ENCODE results near the gene CEP85L. TPM values are rescaled to one million over a fixed set of nuclear protein-coding genes. Genes with fewer than 3 reads are reported as not detected.

The CEP85L gene
- total and polyA plus RNA-seq, 2 of the 4 experiments (the other 2 are of a cell fraction): 2.3 to 25.6 TPM

- no TSS peak for BruUV-seq (replicated peaks)
- Histone ChIP-seq H3K27me3 (ENCODE audit: control insufficient read depth, insufficient read depth, low read length) (no peaks in the 10 kb centered on the region), H3K9me3 (ENCODE audit: control insufficient read depth, insufficient read depth, low read length) (no peaks in the 10 kb centered on the region), H3K4me2 (ENCODE audit: low read depth, low read length) (0 out of 2 replicates have a peak overlapping the region, but pooled peaks have one; percentile 10), H3K4me1 (ENCODE audit: control insufficient read depth, insufficient read depth, low read length) (peaks cover 11% of the 10 kb centered on the region), H3K18ac (ENCODE audit: low read depth, low read length) (no peak overlapping the region), H3K27ac (ENCODE audit: insufficient read depth, low read length) (no peak overlapping the region), H2AK5ac (ENCODE audit: low read depth, low read length) (no peak overlapping the region), H3K56ac (ENCODE audit: extremely low read depth, insufficient read depth, low read length) (no peak overlapping the region), H3K9me1 (ENCODE audit: insufficient read depth, low read length) (no peaks in the 10 kb centered on the region; the same call in 1 of the 2 replicates), H3K79me1 (ENCODE audit: low read depth in 1 of 2, low read length in 2 of 2) (peaks cover 31 to 44% of the 10 kb centered on the region in 2 experiments), H2BK120ac (ENCODE audit: low read depth, low read length) (no peak overlapping the region), H2BK5ac (ENCODE audit: low read depth, low read length, poor library complexity, severe bottlenecking) (no peak overlapping the region), H2BK15ac (ENCODE audit: low read depth, low read length) (no peak overlapping the region), H2AK9ac (replicated peaks; ENCODE audit: low read depth, low read length, poor library complexity) (no peak overlapping the region), H4K20me1 (ENCODE audit: insufficient read depth, low read length) (peaks cover 9% of the 10 kb centered on the region; the same call in 1 of the 2 replicates), H2AFZ (replicated peaks; ENCODE audit: low read length, poor library complexity) (no peak overlapping the region), H3K14ac (replicated peaks; ENCODE audit: low read depth, low read length) (no peak overlapping the region), H3K36me3 (ENCODE audit: control insufficient read depth, insufficient read depth, low read length) (no peaks in the 10 kb centered on the region), H4K8ac (ENCODE audit: low read depth in 2 of 2, low read length in 2 of 2) (no peak overlapping the region), H3K4ac (ENCODE audit: low read depth, low read length) (no peak overlapping the region), H4K91ac (ENCODE audit: insufficient read depth, low read depth, low read length) (no peak overlapping the region), H4K5ac (ENCODE audit: low read depth, low read length) (no peak overlapping the region), H3K4me3 (ENCODE audit: insufficient read depth, low read depth, low read length) (no peak overlapping the region), H2BK20ac (ENCODE audit: low read depth, low read length) (no peak overlapping the region), H3K23ac (ENCODE audit: low read depth, low read length) (no peak overlapping the region), H3K9ac (ENCODE audit: low read depth, low read length) (no peak overlapping the region)
- ChIA-PET CTCF (no interaction called here), POLR2A (ENCODE audit: unreplicated experiment) (no interaction called here)
- DNase-seq (no peak), ATAC-seq (ENCODE audit: low read depth) (no peak)
- TF ChIP-seq RCOR1 (IDR thresholded peaks at IDR 0.05; ENCODE audit: insufficient replicate concordance, low read length): no peak
- TF ChIP-seq POLR2A (IDR thresholded peaks at IDR 0.05; ENCODE audit: low read depth, low read length): no peak
- TF ChIP-seq MAZ (IDR thresholded peaks at IDR 0.05; ENCODE audit: borderline replicate concordance, low read depth, low read length): no peak
- no peak for TF ChIP-seq USF2 (IDR thresholded peaks at IDR 0.05; ENCODE audit: low read depth, low read length)
- TF ChIP-seq FOS (IDR thresholded peaks at IDR 0.05; ENCODE audit: low read depth, low read length): no peak
- TF ChIP-seq CEBPB (IDR thresholded peaks at IDR 0.05; ENCODE audit: low read depth, low read length): no peak
- TF ChIP-seq MAFK (IDR thresholded peaks at IDR 0.05; ENCODE audit: low read depth, low read length): no peak
- no peak for TF ChIP-seq RAD21 (IDR thresholded peaks at IDR 0.05; ENCODE audit: low read length)
- TF ChIP-seq BHLHE40 (IDR thresholded peaks at IDR 0.05; ENCODE audit: low read depth, low read length): no peak
- TF ChIP-seq ELK1 (IDR thresholded peaks at IDR 0.05; ENCODE audit: borderline replicate concordance, low read depth, low read length): no peak
- no peak for TF ChIP-seq RFX5 (IDR thresholded peaks at IDR 0.05; ENCODE audit: low read depth, low read length)
- TF ChIP-seq SMC3 (IDR thresholded peaks at IDR 0.05; ENCODE audit: low read depth, low read length): no peak
- no peak for TF ChIP-seq CHD1 (IDR thresholded peaks at IDR 0.05; ENCODE audit: low read depth, low read length)
- no peak for TF ChIP-seq MXI1 (IDR thresholded peaks at IDR 0.05; ENCODE audit: borderline replicate concordance, low read depth, low read length)
- no peak for TF ChIP-seq NFE2L2 (IDR thresholded peaks at IDR 0.05; ENCODE audit: low read depth, low read length)
- TF ChIP-seq CTCF (conservative IDR thresholded peaks at IDR 0.05; ENCODE audit: low read depth, low read length): no peak
- dilution Hi-C loops (cut with HindIII; ENCODE audit: low sequenced_read_pairs, unreplicated experiment) (no loop called here), in situ Hi-C loops (cut with MboI; ENCODE audit: low sequenced_read_pairs) (no loop called here), intact Hi-C loops (cut with micrococcal nuclease) (no loop called here)
- WGBS, 2 experiments (ENCODE audit: extremely low coverage in 2 of 2, insufficient read length in 1 of 2): no CpG with 5 or more reads among the region's 3 CpGs
These were observed 59.5 kb downstream of the CEP85L start for GRCh38 chr6:118591897-118592296.
